ENCODE measurements around the gene FGF7. TPM values are rescaled to one million over a fixed set of nuclear protein-coding genes. Genes with fewer than 3 reads are reported as not detected.

Gene FGF7
- total and polyA plus RNA-seq, 2 of the 8 experiments (the other 6 are each of a cell fraction or from before 2014, with no cell fraction given) = not detected

DNA sequence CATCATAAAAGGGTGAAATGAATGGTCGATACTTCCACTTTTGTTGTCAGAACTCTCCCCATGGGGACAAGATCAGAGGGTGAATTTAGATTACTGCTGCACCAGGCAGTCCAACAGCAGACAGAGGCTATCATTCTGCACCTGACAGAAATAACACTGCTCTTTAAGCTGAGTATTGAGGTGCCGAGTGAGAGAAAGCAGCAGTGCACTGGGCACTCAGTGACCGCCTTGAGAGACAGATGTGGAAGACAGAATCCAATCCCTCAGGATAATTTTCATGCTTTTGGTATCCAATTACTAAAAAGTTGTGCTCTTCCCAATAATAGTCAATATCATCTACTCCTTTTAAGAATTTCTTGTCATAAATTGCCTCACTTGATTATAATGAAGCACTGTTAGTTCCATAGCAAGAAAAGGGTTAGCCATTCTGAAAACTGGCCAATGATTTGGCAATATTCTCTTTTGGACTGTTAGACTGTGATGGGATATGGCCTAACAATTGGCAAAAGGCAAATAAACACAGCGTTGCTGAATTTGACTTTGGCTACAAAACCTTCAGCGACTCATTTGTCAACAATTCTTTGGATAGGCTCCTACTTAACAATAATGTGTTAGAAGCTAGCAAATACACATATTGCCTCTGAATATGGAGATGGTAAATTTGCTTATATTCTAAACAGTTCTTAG, 5.5 kb downstream of the FGF7 start:
- no peak overlapping the region for H4K91ac ChIP-seq (replicated peaks; ENCODE audit: insufficient read length, low read length)
- no peaks in the 10 kb centered on the region for H3K36me3 ChIP-seq (ENCODE audit: control insufficient read depth in 2 of 4, insufficient read depth in 4 of 4, low read length in 3 of 4)
- no peak overlapping the region for H2BK12ac ChIP-seq (ENCODE audit: low read depth, low read length)
- no peaks in the 10 kb centered on the region for H3K23me2 ChIP-seq (ENCODE audit: low read depth, low read length)
- H3K56ac ChIP-seq (replicated peaks; ENCODE audit: insufficient read length, low read depth, low read length) = no peak overlapping the region
- no peaks in the 10 kb centered on the region for H3K79me1 ChIP-seq (ENCODE audit: low read depth, low read length)
- no peak overlapping the region for H3K4ac ChIP-seq (replicated peaks; ENCODE audit: insufficient read length, low read depth, low read length)
- ChIA-PET POLR2A (ENCODE audit: partially characterized antibody) (interaction anchor here (1.0 kb wide), 1 partner anchor 16 kb away, joined by 3 read pairs; no protein-coding TSS in a partner anchor), CTCF (ENCODE audit: partially characterized antibody) (interaction anchor here (1.1 to 1.6 kb wide), 2 partner anchors 193 to 404 kb away, joined by 3 read pairs; no protein-coding TSS in a partner anchor)
- H3K79me2 ChIP-seq (ENCODE audit: control insufficient read depth in 1 of 2, insufficient read depth in 2 of 2, low read length in 2 of 2) = no peaks in the 10 kb centered on the region
- 86% methylated on average over 5 of the region's 5 CpGs; no CpG with 5 or more reads in 1 of the 2 experiments for WGBS, 2 experiments (ENCODE audit: extremely low coverage in 1 of 2, insufficient coverage in 1 of 2, insufficient read length in 1 of 2, insufficient replicate concordance in 2 of 2, low coverage in 1 of 2, low lambda C conversion rate in 2 of 2, missing lambda C conversion rate in 1 of 2)
- no peak overlapping the region for H2BK15ac ChIP-seq (ENCODE audit: low read length)
- FAIRE-seq = no peak
- H3K18ac ChIP-seq (ENCODE audit: extremely low read depth, low read length) = no peak overlapping the region
- no peak overlapping the region for H4K8ac ChIP-seq (ENCODE audit: extremely low read depth, insufficient read depth, low read length)
- H4K5ac ChIP-seq (ENCODE audit: insufficient read length, low read depth, low read length) = no peak overlapping the region
- H3K14ac ChIP-seq (ENCODE audit: insufficient read length) = no peak overlapping the region
- no peak overlapping the region for H3K27ac ChIP-seq (ENCODE audit: low read depth, low read length)
- H3K4me2 ChIP-seq (ENCODE audit: insufficient read depth in 1 of 2, low read depth in 2 of 2, low read length in 2 of 2) = no peak overlapping the region
- H3K4me1 ChIP-seq (replicated peaks in 1 of 4; ENCODE audit: control insufficient read depth in 3 of 4, insufficient read depth in 4 of 4, low read length in 3 of 4) = peaks cover 0 to 3% (median 0%) of the 10 kb centered on the region in 4 experiments; a peak in 1 of 7 replicates
- no peak overlapping the region for H3K9ac ChIP-seq (replicated peaks in 1 of 4; ENCODE audit: extremely low read depth in 1 of 4, low read depth in 3 of 4, low read length in 3 of 4)
- no peak overlapping the region for H2BK20ac ChIP-seq (ENCODE audit: low read length)
- no peak overlapping the region for H3K23ac ChIP-seq (ENCODE audit: insufficient read length)
- no peak for DNase-seq (ENCODE audit: low read depth in 1 of 2, low spot score in 2 of 2)
- no peak overlapping the region for H3K4me3 ChIP-seq (ENCODE audit: extremely low read depth in 1 of 4, insufficient read depth in 2 of 4, low read depth in 3 of 4, low read length in 4 of 4)
- no peaks in the 10 kb centered on the region for H3K27me3 ChIP-seq (replicated peaks in 1 of 4; ENCODE audit: control insufficient read depth in 3 of 4, extremely low read depth in 1 of 4, insufficient read depth in 3 of 4, low read length in 3 of 4)
- H2BK5ac ChIP-seq (ENCODE audit: low read depth, low read length) = no peak overlapping the region
- TF ChIP-seq SP1 (IDR thresholded peaks at IDR 0.05; ENCODE audit: low read depth, low read length) = no peak
- TF ChIP-seq POLR2A (IDR thresholded peaks at IDR 0.05; ENCODE audit: control extremely low read depth in 1 of 2, low read depth in 2 of 2, low read length in 2 of 2) = no peak
- no peak for TF ChIP-seq CTBP2 (IDR thresholded peaks at IDR 0.05; ENCODE audit: borderline replicate concordance, insufficient read depth, insufficient read length, low read length)
- TF ChIP-seq, protein P1, sequence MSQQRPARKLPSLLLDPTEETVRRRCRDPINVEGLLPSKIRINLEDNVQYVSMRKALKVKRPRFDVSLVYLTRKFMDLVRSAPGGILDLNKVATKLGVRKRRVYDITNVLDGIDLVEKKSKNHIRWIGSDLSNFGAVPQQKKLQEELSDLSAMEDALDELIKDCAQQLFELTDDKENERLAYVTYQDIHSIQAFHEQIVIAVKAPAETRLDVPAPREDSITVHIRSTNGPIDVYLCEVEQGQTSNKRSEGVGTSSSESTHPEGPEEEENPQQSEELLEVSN (IDR thresholded peaks at IDR 0.05) = no peak
- TF ChIP-seq YY1 (IDR thresholded peaks at IDR 0.05; ENCODE audit: low read depth, low read length) = no peak
- no peak for TF ChIP-seq CBX8 (IDR thresholded peaks at IDR 0.05; ENCODE audit: borderline replicate concordance, low read depth, low read length)
- TF ChIP-seq JUND (IDR thresholded peaks at IDR 0.05; ENCODE audit: low read length) = no peak
- no peak for TF ChIP-seq KDM4A (IDR thresholded peaks at IDR 0.05; ENCODE audit: low read depth, low read length, severe bottlenecking)
- TF ChIP-seq, protein P2, sequence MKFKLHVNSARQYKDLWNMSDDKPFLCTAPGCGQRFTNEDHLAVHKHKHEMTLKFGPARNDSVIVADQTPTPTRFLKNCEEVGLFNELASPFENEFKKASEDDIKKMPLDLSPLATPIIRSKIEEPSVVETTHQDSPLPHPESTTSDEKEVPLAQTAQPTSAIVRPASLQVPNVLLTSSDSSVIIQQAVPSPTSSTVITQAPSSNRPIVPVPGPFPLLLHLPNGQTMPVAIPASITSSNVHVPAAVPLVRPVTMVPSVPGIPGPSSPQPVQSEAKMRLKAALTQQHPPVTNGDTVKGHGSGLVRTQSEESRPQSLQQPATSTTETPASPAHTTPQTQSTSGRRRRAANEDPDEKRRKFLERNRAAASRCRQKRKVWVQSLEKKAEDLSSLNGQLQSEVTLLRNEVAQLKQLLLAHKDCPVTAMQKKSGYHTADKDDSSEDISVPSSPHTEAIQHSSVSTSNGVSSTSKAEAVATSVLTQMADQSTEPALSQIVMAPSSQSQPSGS (IDR thresholded peaks at IDR 0.05; ENCODE audit: low read length) = no peak
- no peak overlapping the region for H2BK120ac ChIP-seq (replicated peaks; ENCODE audit: low read depth, low read length)
- H3K9me3 ChIP-seq (ENCODE audit: insufficient read depth in 2 of 2, low read depth in 1 of 2, low read length in 1 of 2) = no peaks in the 10 kb centered on the region
- H4K20me1 ChIP-seq (replicated peaks in 1 of 2; ENCODE audit: control insufficient read depth in 1 of 2, insufficient read depth in 2 of 2, low read length in 2 of 2) = no peaks in the 10 kb centered on the region
- H2AK5ac ChIP-seq (ENCODE audit: low read depth, low read length) = no peak overlapping the region
- H2AFZ ChIP-seq (ENCODE audit: low read length) = no peak overlapping the region

All from H1 (cell line).